Stimulated activated CD8-positive, alpha-beta memory T cell treated with anti-CD3 and anti-CD28 coated beads, Interleukin-15, amount 100 ng/mL, for 48 hours (primary cell): Measurements from ENCODE around the gene TRIM7.
A peak's percentile ranks its signal among the peaks of the same experiment; 100 is the strongest.
"Not testable (repeated sequence)": the region's sequence is repeated elsewhere in the genome, so short reads cannot be mapped to it uniquely, and the experiment has no call there.

Experiments used
- DNase-seq, 2 donors: peaks; one replicate each; pipeline ENCODE4 v3.0.0-alpha.2; 2020; ENCODE audit warnings: low read depth in 2 of 2

TRIM7 gene

GRCh38 chr5:181233088-181233800, 28.2 kb upstream of the TRIM7 start:
- no peak for DNase-seq

- DNase-seq, result no peak
These were observed 27.6 kb upstream of the TRIM7 start for GRCh38 chr5:181232593-181232992.

GRCh38 chr5:181231432-181231831, 26.4 kb upstream of the TRIM7 start:
- no peak for DNase-seq

GRCh38 chr5:181230551-181230950, 25.6 kb upstream of the TRIM7 start:
- no peak for DNase-seq

GRCh38 chr5:181229996-181230395, 25.0 kb upstream of the TRIM7 start:
- no peak for DNase-seq

GRCh38 chr5:181224390-181225229, 19.6 kb upstream of the TRIM7 start:
- no peak for DNase-seq

GRCh38 chr5:181223729-181224389, 18.9 kb upstream of the TRIM7 start:
- no peak for DNase-seq

- peak; percentile 98 to 99 for DNase-seq
These were observed 18.2 kb upstream of the TRIM7 start, which contains the start of gene TRIM41 for GRCh38 chr5:181223058-181223728. TRIM41 (plus strand) TSS chr5:181223281; CDS start chr5:181224000, 719 bp downstream.

GRCh38 chr5:181222630-181223057, 17.6 kb upstream of the TRIM7 start:
- DNase-seq, result no peak

GRCh38 chr5:181221792-181222629, 17.0 kb upstream of the TRIM7 start:
- DNase-seq, result peak; percentile 88 to 90

GRCh38 chr5:181221105-181221791, 16.3 kb upstream of the TRIM7 start:
- peak; percentile 67 to 68 for DNase-seq

- DNase-seq, result no peak
These were observed 15.2 kb upstream of the TRIM7 start for GRCh38 chr5:181220178-181220515.

GRCh38 chr5:181219262-181220177, 14.5 kb upstream of the TRIM7 start:
- no peak for DNase-seq

GRCh38 chr5:181218795-181219124, 13.8 kb upstream of the TRIM7 start:
- no peak for DNase-seq

GRCh38 chr5:181217803-181218062, 12.7 kb upstream of the TRIM7 start:
- no peak for DNase-seq

GRCh38 chr5:181217111-181217802, 12.3 kb upstream of the TRIM7 start:
- DNase-seq, result peak; percentile 49 to 50

- DNase-seq, result no peak
These were observed 11.3 kb upstream of the TRIM7 start for GRCh38 chr5:181215997-181216989.

- DNase-seq, result not testable (repeated sequence)
These were observed 9.3 kb upstream of the TRIM7 start for GRCh38 chr5:181214249-181214648.
